HG02610 (cell line): ENCODE measurements around the gene HIVEP1.

Source experiments
- ATAC-seq: cut with Tn5 transposase; IDR thresholded peaks from one replicate; pipeline ENCODE4 v1.9.1; 2021; ENCODE audit warnings: mild to moderate bottlenecking, moderate library complexity; ENCODE audit not compliant: unreplicated experiment

The HIVEP1 gene

DNA sequence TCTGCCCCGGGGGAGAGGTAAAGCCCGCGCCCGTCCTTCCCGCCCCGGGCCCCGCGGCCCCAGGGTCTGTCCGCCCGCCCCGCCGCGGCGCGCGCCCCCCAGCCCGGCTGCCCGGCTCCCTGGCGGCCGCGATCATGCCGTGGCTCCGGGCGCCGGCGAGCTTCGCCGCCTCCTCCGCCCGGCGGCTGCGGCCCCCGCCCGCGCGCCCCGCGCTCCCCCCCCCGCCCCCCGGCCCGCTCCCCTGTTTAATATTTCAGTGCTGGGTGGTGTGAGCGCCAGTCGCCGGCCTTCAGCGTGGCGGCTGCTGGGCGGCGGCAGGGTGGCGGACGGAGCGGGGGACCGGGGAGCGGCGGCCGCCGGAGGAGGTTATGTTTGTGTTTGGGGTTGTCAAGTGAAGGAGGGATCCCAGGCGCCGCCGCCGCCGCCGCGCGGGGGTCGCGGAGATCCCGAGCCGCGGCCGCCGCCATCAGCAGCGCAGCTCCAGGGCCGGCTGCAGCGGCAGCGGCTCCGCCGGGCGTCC, at the start of gene HIVEP1:
Gene HIVEP1 (plus strand): TSS at position 275 of the 520 bp plus-strand sequence. CDS start 3,317 bp downstream, outside the sequence.
- peak; percentile 0 for ATAC-seq

DNA sequence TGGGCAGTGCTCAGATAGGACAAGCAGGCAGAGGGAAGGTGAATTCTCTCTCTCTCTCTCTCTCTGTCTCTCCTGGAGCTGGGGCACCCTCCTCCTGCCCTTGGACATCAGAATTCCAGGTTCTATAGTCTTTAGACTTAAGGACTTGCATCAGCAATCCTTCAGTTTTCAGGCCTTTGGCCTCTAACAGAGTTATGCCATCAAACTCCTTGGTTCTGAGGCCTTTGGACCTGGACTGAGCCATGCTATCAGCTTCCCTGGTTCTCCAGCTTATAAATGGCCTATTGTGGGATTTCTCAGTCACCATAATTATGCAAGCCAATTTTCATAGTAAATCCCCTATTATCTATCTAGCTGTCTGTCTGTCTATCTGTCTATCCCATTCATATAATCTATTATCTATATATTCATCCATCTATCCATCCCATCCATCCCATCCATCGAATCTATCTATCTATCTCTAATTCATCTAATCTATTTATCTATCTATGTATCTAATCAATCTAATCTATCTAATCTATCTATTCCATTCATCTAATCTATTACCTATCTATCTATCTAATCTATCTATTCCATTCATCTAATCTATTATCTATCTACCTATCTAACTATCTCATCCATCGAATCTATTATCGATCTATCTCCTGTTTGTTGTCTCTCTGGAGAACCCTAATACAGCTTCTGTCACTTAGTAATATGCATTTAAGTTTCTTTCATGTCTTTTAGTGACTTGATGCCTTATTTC, 48.2 kb upstream of the HIVEP1 start:
- no peak for ATAC-seq

DNA sequence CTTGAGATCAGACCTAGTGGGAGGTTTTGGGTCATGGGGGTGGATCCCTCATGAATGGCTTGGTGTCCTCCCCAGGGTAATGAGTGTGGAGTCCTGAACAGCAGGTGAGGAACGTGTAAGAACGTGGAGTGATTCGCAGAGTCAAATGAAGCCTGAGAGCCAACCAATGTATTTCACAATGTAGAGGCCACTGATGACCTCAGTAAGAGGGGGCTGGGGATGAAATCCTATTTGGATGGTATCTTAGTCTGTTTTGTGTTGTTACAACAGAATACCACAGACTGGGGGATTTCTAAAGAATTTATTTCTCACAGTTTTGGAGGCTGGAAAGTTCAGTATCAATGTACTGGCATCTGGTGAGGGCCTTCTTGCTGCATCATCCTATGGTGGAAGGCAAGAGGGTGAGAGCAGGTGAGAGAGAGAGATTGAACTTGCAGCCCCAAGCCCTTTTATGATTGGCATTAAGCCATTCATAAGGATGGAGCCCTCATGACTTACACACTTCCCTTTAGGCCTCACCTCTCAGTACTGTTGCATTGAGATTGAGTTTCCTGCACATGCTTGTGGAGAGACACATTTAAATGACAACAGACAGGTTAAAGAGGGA, 47.3 kb upstream of the HIVEP1 start:
- no peak for ATAC-seq

DNA sequence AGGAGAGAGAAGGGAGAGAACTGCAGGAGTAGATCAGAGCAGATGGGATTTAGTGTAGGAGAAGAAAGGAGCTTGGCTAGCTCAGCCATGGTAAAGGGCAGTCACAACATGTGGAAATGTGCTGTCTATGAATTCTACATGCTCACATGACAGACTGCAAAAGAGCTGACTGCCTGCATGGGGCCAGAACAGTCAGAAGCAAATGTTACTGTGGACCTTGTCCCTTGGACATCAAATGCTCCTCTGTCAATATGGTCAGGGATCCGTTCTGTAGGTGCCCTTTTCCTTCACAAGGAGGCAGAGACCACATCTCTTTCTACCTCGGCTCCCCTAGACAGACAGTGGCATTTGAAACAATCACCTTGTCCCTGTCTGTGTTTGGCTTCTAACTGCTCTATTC, 46.6 kb upstream of the HIVEP1 start:
- no peak for ATAC-seq

DNA sequence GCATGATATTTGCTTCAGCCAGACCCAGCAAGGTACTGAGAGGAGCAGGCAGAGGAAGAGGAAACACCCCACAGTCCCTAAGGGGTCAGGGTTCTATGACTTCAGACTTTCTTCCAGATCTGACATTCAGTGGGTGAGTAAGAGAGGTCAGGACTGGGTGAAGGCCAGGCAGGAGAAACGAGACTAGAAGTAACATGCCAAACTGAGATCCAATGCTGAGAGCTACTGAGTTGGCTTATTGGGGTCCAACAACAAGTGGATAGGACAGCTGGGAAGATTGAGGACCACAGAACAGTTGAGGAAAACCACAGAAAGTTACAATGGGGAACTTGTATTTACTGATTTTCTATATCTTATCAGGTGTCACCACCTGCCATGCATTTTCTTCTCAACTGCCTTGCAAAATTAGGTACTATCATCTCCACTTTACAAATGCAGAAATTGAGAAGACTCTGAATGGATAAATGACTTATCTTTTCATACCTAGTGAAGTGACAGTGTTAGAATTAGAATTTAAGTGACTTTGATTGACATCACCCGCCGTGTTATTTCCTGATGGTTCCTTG, 43.8 kb upstream of the HIVEP1 start:
- peak; percentile 84 for ATAC-seq

DNA sequence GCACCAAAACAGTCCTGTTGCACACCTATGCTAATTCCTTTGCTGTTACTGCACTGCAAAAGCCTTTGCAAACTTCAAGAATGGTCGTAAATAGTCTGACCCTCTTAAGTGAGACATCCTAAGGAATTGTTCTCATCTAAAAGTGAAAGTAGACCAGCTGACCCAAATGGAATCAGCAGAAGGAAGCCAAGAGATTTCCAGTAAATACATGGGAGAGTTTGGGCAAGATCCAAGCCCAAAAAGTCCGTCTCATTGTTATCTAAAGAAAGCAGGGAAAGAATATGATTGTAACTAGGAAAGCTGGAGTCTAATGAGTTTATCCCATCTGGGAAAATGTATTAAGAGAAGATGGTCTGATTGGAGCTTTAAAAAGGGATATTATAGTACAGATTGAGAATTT, 43.0 kb upstream of the HIVEP1 start:
- no peak for ATAC-seq

DNA sequence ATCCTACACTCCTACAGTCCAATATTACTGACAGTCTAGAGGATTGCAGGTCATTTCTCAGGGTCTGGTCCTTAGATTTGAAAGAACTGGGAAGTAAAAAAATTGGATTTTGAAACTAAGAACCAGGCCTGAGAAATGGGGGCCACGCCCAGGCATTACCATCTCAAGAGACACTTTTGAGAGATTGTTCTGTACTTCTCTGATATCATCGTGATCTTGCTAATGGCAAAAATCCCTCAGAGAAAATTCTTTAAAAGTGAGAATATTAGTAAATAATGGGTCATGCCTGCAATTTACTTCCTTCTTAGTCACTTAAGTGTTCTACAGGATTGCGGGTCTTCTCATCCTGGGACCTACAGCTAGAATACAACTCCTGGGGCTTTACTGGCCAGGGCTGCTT, 42.0 kb upstream of the HIVEP1 start:
- no peak for ATAC-seq

DNA sequence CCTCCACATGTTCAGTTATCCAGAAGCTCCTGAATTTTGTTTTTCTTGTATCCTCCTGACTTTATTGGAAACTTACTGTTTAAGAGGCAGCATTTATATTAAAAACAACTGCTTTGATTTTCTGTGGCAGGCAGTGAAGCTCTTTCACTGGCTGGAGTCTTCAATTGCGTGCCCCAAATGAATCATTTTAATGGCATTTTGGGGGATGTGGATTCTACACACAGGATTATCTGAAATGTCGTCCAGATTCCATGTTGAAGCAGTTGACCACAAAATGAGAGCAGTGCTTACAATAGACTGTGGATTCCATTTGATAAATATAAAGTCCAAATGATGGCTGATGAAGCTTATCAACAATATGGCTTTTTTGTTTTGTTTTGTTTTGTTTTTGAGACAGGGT, 41.0 kb upstream of the HIVEP1 start:
- no peak for ATAC-seq

DNA sequence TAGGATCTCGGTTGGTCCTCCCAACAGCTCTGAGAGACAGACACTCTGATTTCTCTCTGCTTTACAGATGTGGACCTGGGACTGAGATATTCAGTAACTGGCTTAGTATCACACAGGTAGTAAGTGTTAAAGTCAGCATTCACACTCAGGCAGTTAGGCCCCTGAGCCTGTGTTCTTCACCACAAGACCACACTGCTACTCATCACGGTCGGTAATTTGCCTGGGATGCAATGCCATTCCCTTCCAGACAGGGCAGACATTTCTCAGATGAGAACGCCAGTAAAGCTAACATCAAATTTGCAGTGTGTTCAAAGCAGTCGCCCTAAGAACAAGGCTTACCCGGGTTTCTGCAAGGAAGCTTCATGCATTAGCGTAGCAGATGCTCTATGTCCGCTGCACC, 39.8 kb upstream of the HIVEP1 start:
- ATAC-seq = no peak

DNA sequence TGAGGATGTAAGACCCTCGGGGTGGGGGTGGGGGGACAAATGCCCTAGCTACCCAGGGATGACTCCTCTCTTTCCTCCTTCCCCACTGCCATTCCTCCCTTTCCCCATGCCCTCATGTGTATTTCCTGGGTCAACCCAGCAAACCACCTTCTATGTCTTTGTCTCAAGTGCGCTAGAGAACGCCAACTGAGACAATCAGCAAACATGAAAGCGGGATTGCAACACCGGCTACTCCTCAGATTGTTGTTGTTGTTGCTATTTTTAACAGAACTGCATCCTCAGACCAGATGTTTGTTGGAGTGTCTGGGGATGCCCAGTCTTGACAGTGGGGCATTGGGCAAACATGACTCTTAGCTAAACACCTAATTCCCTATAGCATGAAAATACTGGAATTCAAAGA, 39.3 kb upstream of the HIVEP1 start:
- ATAC-seq = no peak

DNA sequence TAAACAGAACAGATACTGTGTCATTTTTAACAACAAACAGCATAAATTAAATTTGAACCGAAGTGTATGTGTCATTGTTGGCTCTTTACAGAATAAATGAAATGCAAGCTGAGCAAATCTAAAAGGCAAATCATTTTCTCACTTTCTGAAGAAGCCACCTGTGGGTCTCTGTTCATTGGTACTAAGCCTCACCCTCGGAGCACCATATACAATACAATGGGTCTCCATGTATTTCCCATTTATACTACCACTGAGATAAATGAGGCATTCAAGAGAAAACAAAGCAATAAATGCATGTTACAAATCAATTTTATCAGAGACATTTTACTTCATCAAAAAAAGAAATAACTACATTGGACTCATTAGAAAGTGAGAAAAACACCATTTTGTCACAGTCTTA, 38.9 kb upstream of the HIVEP1 start:
- ATAC-seq = no peak

DNA sequence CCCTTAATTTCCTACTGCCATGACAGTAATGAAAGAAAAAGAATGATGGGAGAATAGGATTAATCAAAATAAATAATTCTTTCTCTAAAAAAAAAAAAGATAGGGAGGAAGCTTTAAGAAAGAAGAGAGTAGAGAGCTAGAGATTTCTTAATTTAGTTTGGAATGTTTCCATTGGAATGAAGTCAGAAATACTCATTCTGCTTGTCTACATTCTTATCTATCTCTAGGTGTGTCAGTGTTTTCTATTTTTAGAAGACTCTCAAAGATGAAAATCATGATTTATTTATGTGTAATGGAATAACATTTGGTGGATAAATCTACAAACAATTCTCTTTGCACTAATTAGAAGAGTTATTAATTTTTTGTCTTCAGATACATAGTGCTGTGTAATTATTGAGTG, 38.0 kb upstream of the HIVEP1 start:
- ATAC-seq = no peak

DNA sequence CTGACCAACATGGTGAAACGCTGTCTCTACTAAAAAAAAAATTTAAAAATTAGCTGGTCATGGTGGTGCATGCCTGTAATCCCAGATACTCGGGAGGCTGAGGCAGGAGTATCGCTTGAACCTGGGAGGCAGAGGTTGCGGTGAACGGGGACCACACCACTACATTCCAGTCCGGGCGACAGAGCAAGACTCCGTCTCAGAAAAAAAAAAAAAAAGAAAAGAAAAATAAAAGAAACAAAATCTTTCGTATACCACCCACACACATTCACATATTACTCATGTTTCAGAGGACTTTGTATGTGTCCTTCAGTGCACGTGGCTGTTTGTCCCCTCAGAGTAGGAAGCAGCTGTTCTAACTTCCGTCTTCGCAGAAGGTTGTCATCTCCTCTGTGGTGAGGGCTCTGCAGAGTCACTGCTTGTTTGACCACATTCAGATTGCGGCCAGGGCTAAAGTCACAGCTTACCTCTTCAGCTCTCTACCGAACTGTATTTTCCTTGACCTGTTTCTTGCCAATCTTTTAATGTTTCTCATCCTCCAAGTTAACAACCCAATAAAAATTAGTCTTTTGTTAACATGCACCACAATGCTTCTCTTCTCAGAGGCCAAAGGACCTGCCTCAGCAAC, 36.6 kb upstream of the HIVEP1 start:
- ATAC-seq = peak; percentile 98

DNA sequence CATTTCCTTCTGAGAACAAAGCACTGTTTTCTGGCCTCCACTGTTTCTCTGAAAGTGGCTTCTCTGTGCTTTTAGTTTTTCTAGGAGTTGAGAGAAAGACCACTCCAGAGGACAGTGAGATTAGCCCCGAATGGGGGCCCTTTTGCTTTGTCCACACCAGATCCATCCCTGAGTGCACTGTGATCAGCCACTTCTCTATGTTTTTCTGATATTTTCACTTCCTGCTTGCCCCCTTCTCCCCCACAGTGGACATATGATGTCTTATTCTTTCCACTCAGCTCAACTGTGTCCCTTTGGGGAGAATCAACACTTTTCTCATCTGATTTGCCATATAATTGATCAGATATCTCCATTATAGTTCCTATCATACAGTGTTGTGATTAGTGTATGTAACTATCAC, 35.6 kb upstream of the HIVEP1 start:
- ATAC-seq = no peak

DNA sequence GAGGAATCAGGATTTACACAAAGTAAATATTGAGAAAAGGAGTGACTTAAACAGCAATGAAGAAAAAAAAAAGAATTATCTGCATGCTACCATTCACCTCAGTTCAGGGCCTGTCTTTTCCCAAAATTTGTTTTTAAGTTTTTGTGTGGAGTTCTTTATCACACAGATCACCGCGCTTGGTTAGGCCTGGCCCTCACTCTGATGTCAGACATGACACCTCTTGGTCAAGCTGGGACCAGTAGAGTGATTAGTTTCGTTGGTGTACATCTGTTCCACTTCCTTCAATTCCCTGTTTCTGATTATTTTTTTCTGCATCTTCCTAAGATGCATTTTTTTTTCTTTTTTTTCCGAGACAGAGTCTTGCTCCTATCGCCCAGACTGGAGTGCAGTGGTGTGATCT, 34.9 kb upstream of the HIVEP1 start:
- no peak for ATAC-seq

DNA sequence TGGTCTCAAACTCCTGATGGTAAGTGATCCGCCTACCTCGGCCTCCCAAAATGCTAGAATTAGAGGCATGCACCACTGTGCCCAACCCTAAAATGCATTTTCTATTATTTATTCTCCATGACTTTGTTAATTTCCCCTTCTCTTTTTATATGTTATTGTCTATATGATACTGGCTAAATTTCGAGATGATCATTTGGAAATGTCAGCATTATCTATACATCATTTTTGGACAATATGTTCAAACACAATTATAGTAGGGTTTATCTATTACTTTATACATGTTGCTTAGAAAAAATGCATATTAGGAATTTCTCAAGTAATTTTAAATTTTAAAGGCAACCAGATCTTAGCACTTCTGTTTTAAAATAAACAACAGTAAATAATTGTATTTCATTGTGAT, 34.4 kb upstream of the HIVEP1 start:
- no peak for ATAC-seq

DNA sequence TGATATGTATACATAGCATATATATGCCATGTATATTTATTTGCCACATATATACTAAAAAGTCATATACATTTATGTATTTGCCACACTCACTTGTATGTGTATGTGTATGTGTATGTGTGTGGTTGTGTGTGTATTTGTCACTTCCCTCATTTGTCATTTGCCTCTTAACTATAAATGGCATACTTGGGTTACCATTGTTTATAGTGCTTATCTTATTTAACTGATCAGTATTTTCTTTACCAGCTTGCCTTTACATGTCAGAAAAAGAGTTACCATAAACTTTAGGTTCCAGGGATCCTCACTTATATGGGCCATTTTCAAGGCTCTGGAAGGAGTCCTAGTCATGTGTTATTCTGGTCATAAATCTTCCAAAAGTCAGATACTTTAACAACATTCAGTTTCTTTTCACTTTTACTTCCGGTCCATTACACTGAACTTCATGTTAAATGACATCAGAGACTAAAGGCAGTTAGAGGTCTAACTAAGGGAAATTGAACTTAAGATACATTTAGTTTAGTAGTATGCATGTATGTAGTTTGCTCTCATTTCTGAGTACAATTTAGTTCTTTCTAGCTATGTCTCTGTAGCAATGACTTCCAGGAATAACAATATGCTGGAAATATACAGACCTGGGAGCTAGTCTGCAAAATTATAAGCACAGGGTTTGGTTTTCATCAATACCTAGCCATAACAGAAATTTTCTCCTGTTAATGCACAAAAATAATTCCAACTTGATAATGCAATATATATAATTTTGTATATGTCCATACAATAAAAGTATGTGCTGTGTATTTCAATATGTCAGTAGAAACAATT, 33.7 kb upstream of the HIVEP1 start:
- peak; percentile 40 for ATAC-seq

DNA sequence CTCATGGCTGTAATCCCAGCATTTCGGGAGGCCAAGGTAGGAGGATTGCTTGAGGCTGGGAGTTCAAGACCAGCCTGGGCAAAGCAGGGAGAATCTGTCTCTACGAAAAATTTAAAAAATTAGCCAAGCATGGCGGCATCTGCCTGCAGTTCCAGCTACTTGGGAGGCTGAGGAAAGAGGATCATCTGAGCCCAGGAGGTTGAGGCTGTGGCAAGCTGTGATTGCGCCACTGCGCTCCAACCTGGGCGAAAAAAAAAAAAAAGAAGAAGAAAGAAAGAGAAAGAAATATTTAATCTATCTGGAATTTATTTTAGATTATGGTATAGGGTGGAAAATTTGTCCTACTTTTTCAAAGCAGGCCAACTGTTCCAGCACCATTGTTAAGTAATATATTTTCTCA, 32.2 kb upstream of the HIVEP1 start:
- no peak for ATAC-seq

DNA sequence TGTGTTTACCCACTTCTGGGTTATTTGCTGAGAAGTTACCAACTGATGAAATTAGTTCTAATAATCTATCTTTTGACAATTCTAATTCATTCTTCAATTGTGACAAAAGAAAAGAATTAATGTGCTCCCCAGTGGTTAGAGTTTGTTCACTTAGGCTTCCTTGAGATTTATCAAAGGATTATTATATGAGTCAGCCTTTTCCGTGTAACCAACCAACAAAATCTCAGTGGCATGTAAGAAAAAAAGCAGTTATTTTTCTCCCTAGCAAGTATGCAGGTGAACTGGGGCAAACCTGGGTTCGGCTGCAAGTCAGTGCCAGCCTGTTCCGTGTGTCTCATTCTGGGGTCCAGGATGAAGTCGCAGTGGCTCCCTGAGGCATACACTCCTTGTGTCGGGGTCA, 28.8 kb upstream of the HIVEP1 start:
- ATAC-seq = no peak

DNA sequence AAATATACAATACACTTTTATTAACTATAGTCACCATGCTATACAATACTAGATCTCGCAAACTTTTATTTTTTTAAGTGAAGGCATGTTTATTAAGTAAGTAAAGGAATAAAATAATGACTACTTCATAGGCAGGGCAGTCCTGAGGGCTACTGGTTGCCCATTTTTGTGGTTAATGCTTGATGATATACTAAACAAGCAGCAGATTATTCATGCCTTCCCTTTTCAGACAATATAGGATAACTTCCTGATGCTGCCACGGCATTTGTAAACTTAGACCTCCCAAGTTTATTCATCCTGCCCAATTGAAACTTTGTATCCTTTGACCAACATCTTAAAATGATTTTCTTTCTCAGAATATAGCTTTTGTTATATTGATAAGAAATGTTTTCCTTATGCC, 24.7 kb upstream of the HIVEP1 start:
- ATAC-seq = no peak

DNA sequence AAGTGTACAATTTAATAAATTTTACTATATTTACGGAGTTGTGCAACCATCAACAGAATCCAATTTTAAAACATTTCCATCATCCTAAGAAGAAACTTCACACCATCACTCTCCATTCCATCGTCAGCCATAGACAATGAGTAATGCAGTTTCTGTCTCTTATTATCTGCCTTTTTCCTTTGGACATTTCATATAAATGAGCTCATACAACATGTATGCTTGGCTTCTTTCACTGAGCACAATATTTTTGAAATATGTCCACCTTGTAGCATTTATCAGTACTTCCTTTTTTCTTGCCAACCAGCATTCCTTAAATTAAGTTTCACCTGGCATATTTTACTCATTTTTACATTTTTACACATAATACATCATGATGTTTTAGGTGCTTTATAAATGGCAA, 22.7 kb upstream of the HIVEP1 start:
- ATAC-seq = no peak
